Epithelial cell of esophagus (primary cell): ENCODE data around the gene GOLPH3L.
A peak's percentile ranks its signal among the peaks of the same experiment; 100 is the strongest.
"Not testable (repeated sequence)": the region's sequence is repeated elsewhere in the genome, so short reads cannot be mapped to it uniquely, and the experiment has no call there.

Source experiments
- DNase-seq: peaks from one replicate; pipeline ENCODE4 v3.0.0; 2010; ENCODE audit warnings: low read depth
- H3K4me3 ChIP-seq: 2 replicates; pipeline ENCODE4 v1.5.1; 2011; ENCODE audit warnings: mild to moderate bottlenecking, low read length, control low read depth
- CTCF ChIP-seq: IDR thresholded peaks from 2 replicates; pipeline ENCODE4 v1.5.1; 2011; ENCODE audit warnings: low read depth, mild to moderate bottlenecking, low read length, control low read depth, inconsistent platforms; ENCODE audit not compliant: insufficient read depth; ENCODE audit errors: missing control alignments

GOLPH3L gene

GRCh38 chr1:150629115-150629928, 67.6 kb downstream of the GOLPH3L start, which contains the start of gene ENSA:
TSS of gene ENSA (minus strand) at chr1:150629612. CDS start at chr1:150629470, 142 bp downstream.
- peak within 1 kb of the TSS; percentile 98 for H3K4me3 ChIP-seq
- peak; percentile 100 for DNase-seq
- TF ChIP-seq CTCF = no peak

- TF ChIP-seq CTCF = no peak
- DNase-seq = no peak
- peak overlapping the region; percentile 98 for H3K4me3 ChIP-seq
Measured at GRCh38 chr1:150628766-150629114, 68.2 kb downstream of the GOLPH3L start.

- DNase-seq = peak; percentile 52
- TF ChIP-seq CTCF = no peak
- peak overlapping the region; percentile 98 for H3K4me3 ChIP-seq
Measured at GRCh38 chr1:150627826-150628410, 69.0 kb downstream of the GOLPH3L start.

- DNase-seq = peak; percentile 97
- no peak for TF ChIP-seq CTCF
- no peak overlapping the region for H3K4me3 ChIP-seq
Measured at GRCh38 chr1:150626150-150626549, 70.8 kb downstream of the GOLPH3L start.

- DNase-seq, H3K4me3 ChIP-seq: not testable (repeated sequence)
Measured at GRCh38 chr1:150624546-150624945, 72.4 kb downstream of the GOLPH3L start.

- DNase-seq = peak; percentile 92
- not testable (repeated sequence) for H3K4me3 ChIP-seq
Measured at GRCh38 chr1:150624134-150624533, 72.8 kb downstream of the GOLPH3L start.

GRCh38 chr1:150622303-150622975, 74.5 kb downstream of the GOLPH3L start:
- DNase-seq = no peak
- TF ChIP-seq CTCF = no peak
- H3K4me3 ChIP-seq = no peak overlapping the region
